HCT116 (cell line): ENCODE results near the gene PCSK2. TPM values are rescaled to one million over a fixed set of nuclear protein-coding genes. Genes with fewer than 3 reads are reported as not detected.

ENCODE experiments used
- ATAC-seq: fragments of 200-7000 bp; cut with Tn5 transposase; 2 replicates; pipeline ENCODE4 v1.9.1; 2020; ENCODE audit warnings: mild to moderate bottlenecking, moderate library complexity
- BruUV-seq: library from RNA; stranded (reverse); fragments of 400-500 nt; replicated peaks from 2 replicates; lab custom pipeline; 2021; lab: Mats Ljungman, UMichigan
- CTCF ChIA-PET: fragments of 300-600 bp; sonication (Branson Sonifier 250); formaldehyde crosslinking; loops from one replicate; lab custom pipeline; 2021; ENCODE audit warnings: antibody characterized with exemption; lab: Charles Lee
- POLR2A ChIA-PET: fragments of 300-600, 350-600 bp; sonication (Branson Sonifier 250); formaldehyde crosslinking; loops from one replicate; lab custom pipeline; 2021; ENCODE audit warnings: antibody characterized with exemption; lab: Charles Lee
- RAD21 ChIA-PET, 2 experiments: fragments of 300-600 bp; sonication (Branson Sonifier 250); formaldehyde crosslinking; loops; one replicate each; lab custom pipeline; 2023; ENCODE audit warnings: low total read pairs in 2 of 2; ENCODE audit not compliant: uncharacterized antibody in 2 of 2, unreplicated experiment in 2 of 2, low non-redundant PET in 1 of 2; lab: Charles Lee
- DNase-seq: peaks from one replicate; pipeline ENCODE4 v3.0.0-alpha.2; 2010; ENCODE audit warnings: low read depth, low spot score
- H2AFZ ChIP-seq: fragments of 200-600 bp; shearing (Covaris generic), sonication (generic); 2 replicates; pipeline ENCODE4 v1.6.1; 2017; ENCODE audit warnings: low read depth, mixed run types, mixed read lengths, antibody characterized with exemption, low read length; ENCODE audit not compliant: poor library complexity, severe bottlenecking
- H3K27ac ChIP-seq: 2 replicates; pipeline ENCODE4 v1.5.1; 2012; ENCODE audit warnings: low read depth, low read length
- H3K27me3 ChIP-seq: fragments of 200-600 bp; sonication (generic); 2 replicates; pipeline ENCODE4 v1.6.1; 2016; ENCODE audit warnings: mixed run types, low read length, mixed read lengths; ENCODE audit not compliant: insufficient read depth
- H3K36me3 ChIP-seq, 2 experiments: fragments of 200-500 bp in 1 of 2; fragments of 200-600 bp in 1 of 2; sonication (Bioruptor generic) in 1 of 2; sonication (generic) in 1 of 2; 2 replicates each; pipeline versions ENCODE4 v1.5.1 to v1.6.1; 2014 to 2016; ENCODE audit warnings: low read length in 2 of 2, inconsistent platforms in 1 of 2, mixed read lengths in 1 of 2, mixed run types in 1 of 2; ENCODE audit not compliant: insufficient read depth in 2 of 2, control insufficient read depth in 1 of 2
- H3K4me1 ChIP-seq, 2 experiments: fragments of 200-600 bp in 1 of 2; sonication (generic) in 1 of 2; 2 replicates each; pipeline versions ENCODE4 v1.5.1 to v1.6.1; 2012 to 2017; ENCODE audit warnings: low read length in 2 of 2, inconsistent platforms in 1 of 2, mild to moderate bottlenecking in 1 of 2, mixed read lengths in 1 of 2, mixed run types in 1 of 2, moderate library complexity in 1 of 2; ENCODE audit not compliant: insufficient read depth in 2 of 2, control insufficient read depth in 1 of 2
- H3K4me2 ChIP-seq: fragments of 200-600 bp; sonication (generic); 2 replicates; pipeline ENCODE4 v1.6.1; 2017; ENCODE audit warnings: mixed run types, low read length, mixed read lengths
- H3K4me3 ChIP-seq, 2 experiments: fragments of 200-600 bp in 1 of 2; sonication (generic) in 1 of 2; replicated peaks in 1 of 2; 2 replicates each; pipeline ENCODE4 v1.5.1; 2011 to 2016; ENCODE audit warnings: low read length in 2 of 2, control low read depth in 1 of 2, low read depth in 1 of 2, mild to moderate bottlenecking in 1 of 2, mixed read lengths in 1 of 2, mixed run types in 1 of 2
- H3K79me2 ChIP-seq: fragments of 200-600 bp; sonication (generic); 2 replicates; pipeline ENCODE4 v1.6.1; 2017; ENCODE audit warnings: mild to moderate bottlenecking, mixed run types, low read length, moderate library complexity, mixed read lengths; ENCODE audit not compliant: insufficient read depth
- H3K9ac ChIP-seq: fragments of 200-600 bp; sonication (generic); 2 replicates; pipeline ENCODE4 v1.6.1; 2016; ENCODE audit warnings: low read length, mixed read lengths
- H3K9me2 ChIP-seq: fragments of 200-600 bp; sonication (generic), shearing (Covaris generic); 2 replicates; pipeline ENCODE4 v1.6.1; 2017; ENCODE audit warnings: mixed run types, mild to moderate bottlenecking, moderate library complexity; ENCODE audit not compliant: insufficient read depth
- H3K9me3 ChIP-seq, 2 experiments: fragments of 200-500 bp in 1 of 2; fragments of 200-600 bp in 1 of 2; sonication (Bioruptor generic) in 1 of 2; sonication (generic) in 1 of 2; 2 replicates each; pipeline ENCODE4 v1.6.1; 2014 to 2017; ENCODE audit warnings: low read length in 2 of 2, mixed read lengths in 2 of 2, inconsistent platforms in 1 of 2, low read depth in 1 of 2, mild to moderate bottlenecking in 1 of 2, mixed run types in 1 of 2, moderate library complexity in 1 of 2; ENCODE audit not compliant: control insufficient read depth in 1 of 2, insufficient read depth in 1 of 2
- H4K20me1 ChIP-seq: fragments of 200-600 bp; sonication (generic), shearing (Covaris generic); 2 replicates; pipeline ENCODE4 v1.6.1; 2017; ENCODE audit warnings: mixed run types, mild to moderate bottlenecking, moderate library complexity; ENCODE audit not compliant: insufficient read depth
- ATF3 ChIP-seq: IDR thresholded peaks from 2 replicates; pipeline ENCODE4 v1.6.1; 2012
- CBX3 ChIP-seq: IDR thresholded peaks from 2 replicates; pipeline ENCODE4 v1.6.1; 2012; ENCODE audit warnings: low read depth
- CEBPB ChIP-seq: IDR thresholded peaks from 2 replicates; pipeline ENCODE4 v1.6.1; 2012; ENCODE audit warnings: low read depth
- ELF1 ChIP-seq: IDR thresholded peaks from 2 replicates; pipeline ENCODE4 v1.6.1; 2012; ENCODE audit warnings: low read depth, borderline replicate concordance
- POLR2A ChIP-seq: IDR thresholded peaks from 2 replicates; pipeline ENCODE4 v1.7.0; 2011; ENCODE audit warnings: borderline replicate concordance; ENCODE audit not compliant: insufficient read depth, insufficient read length; ENCODE audit errors: extremely low read depth
- RAD21 ChIP-seq: IDR thresholded peaks from 2 replicates; pipeline ENCODE4 v1.6.1; 2012; ENCODE audit warnings: low read depth, mild to moderate bottlenecking
- ZNF274 ChIP-seq: fragments of 200-500 bp; sonication (Bioruptor generic); IDR thresholded peaks from 2 replicates; pipeline ENCODE4 v1.6.1; 2014; ENCODE audit warnings: mild to moderate bottlenecking, low read depth, low read length, inconsistent platforms
- intact Hi-C: fragments of 100-400 bp; cut with micrococcal nuclease; formaldehyde crosslinking; loops from 2 replicates; pipeline ENCODE4 v1.10.0; 2022
- total RNA-seq: library from RNA; stranded (reverse); gene quantifications from one replicate; pipeline ENCODE4 v1.2.1, GENCODE V29; 2021; ENCODE audit not compliant: unreplicated experiment
- TF ChIP-seq, protein P1 (sequence below), 3 experiments: fragments of 200-600 bp in 1 of 3; sonication (generic) in 1 of 3; IDR thresholded peaks in 2 of 3; conservative IDR thresholded peaks in 1 of 3; 2 replicates each; pipeline ENCODE4 v1.5.1; 2012 to 2017; ENCODE audit warnings: low read depth in 2 of 3, low read length in 2 of 3, antibody characterized with exemption in 1 of 3, borderline replicate concordance in 1 of 3, control low read depth in 1 of 3, mild to moderate bottlenecking in 1 of 3, mixed read lengths in 1 of 3, mixed run types in 1 of 3, moderate library complexity in 1 of 3; ENCODE audit not compliant: insufficient read depth in 1 of 3
- TF ChIP-seq, protein P2 (sequence below): IDR thresholded peaks from 2 replicates; pipeline ENCODE4 v1.6.1; 2012

The PCSK2 gene
- total RNA-seq, 1 experiment from 2014 or later = not detected

- BruUV-seq = no TSS peak
- H3K4me2 ChIP-seq = no peak overlapping the region
- DNase-seq (no peak), ATAC-seq (no peak)
- no peaks in the 10 kb centered on the region for H3K36me3 ChIP-seq
- no peak overlapping the region for H3K9ac ChIP-seq
- no peaks in the 10 kb centered on the region for H3K79me2 ChIP-seq
- no peaks in the 10 kb centered on the region for H3K9me3 ChIP-seq
- H3K9me2 ChIP-seq = no peaks in the 10 kb centered on the region
- H2AFZ ChIP-seq = no peak overlapping the region
- H3K4me3 ChIP-seq = no peak overlapping the region
- H3K27ac ChIP-seq = no peak overlapping the region
- no peaks in the 10 kb centered on the region for H4K20me1 ChIP-seq
- H3K27me3 ChIP-seq = peaks cover 10% of the 10 kb centered on the region
- H3K4me1 ChIP-seq = no peaks in the 10 kb centered on the region
- ChIA-PET RAD21 (no interaction called here), CTCF (no interaction called here), POLR2A (no interaction called here)
- TF ChIP-seq, protein P1, sequence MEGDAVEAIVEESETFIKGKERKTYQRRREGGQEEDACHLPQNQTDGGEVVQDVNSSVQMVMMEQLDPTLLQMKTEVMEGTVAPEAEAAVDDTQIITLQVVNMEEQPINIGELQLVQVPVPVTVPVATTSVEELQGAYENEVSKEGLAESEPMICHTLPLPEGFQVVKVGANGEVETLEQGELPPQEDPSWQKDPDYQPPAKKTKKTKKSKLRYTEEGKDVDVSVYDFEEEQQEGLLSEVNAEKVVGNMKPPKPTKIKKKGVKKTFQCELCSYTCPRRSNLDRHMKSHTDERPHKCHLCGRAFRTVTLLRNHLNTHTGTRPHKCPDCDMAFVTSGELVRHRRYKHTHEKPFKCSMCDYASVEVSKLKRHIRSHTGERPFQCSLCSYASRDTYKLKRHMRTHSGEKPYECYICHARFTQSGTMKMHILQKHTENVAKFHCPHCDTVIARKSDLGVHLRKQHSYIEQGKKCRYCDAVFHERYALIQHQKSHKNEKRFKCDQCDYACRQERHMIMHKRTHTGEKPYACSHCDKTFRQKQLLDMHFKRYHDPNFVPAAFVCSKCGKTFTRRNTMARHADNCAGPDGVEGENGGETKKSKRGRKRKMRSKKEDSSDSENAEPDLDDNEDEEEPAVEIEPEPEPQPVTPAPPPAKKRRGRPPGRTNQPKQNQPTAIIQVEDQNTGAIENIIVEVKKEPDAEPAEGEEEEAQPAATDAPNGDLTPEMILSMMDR (IDR thresholded peaks at IDR 0.05 in 2 of 3, conservative IDR thresholded peaks at IDR 0.05 in 1 of 3; ENCODE audit: borderline replicate concordance in 1 of 3, insufficient read depth in 1 of 3, low read depth in 2 of 3, low read length in 2 of 3) = no peak
- no peak for TF ChIP-seq ATF3
- intact Hi-C loops = no loop called here
Measured at GRCh38 chr20:17364681-17365080, 137.8 kb downstream of the PCSK2 start.

DNA sequence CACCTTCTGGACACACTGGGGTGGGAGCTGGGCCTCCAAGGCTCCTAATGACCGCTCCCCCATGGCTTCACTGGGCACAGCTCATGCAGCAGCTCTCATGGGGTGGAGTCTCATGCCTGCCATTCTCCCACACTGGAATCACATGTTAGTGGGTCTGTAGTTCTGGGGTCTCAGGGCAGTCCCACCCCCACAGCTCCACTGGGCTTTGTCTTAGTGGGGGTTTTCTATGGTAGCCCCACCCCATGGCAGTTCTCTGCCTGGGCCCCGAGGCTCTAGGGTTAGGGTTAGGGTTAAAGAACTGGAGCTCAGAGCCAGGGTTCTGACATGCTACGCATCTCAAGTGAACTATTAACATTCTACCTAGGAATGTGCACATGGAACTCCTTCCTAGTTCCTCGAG is 139.0 kb downstream of the PCSK2 start:
- BruUV-seq = no TSS peak
- H3K79me2 ChIP-seq = no peaks in the 10 kb centered on the region
- no peaks in the 10 kb centered on the region for H3K36me3 ChIP-seq
- ChIA-PET RAD21 (no interaction called here), POLR2A (no interaction called here), CTCF (no interaction called here)
- no peaks in the 10 kb centered on the region for H3K9me2 ChIP-seq
- H3K27ac ChIP-seq = no peak overlapping the region
- no peak overlapping the region for H3K4me2 ChIP-seq
- peaks cover 19% of the 10 kb centered on the region for H3K27me3 ChIP-seq
- ATAC-seq (no peak), DNase-seq (no peak)
- intact Hi-C loops = no loop called here
- no peak overlapping the region for H3K9ac ChIP-seq
- H3K4me3 ChIP-seq = no peak overlapping the region
- no peaks in the 10 kb centered on the region for H3K4me1 ChIP-seq
- H4K20me1 ChIP-seq = no peaks in the 10 kb centered on the region
- H3K9me3 ChIP-seq = no peaks in the 10 kb centered on the region
- TF ChIP-seq ZNF274 (no peak), POLR2A (no peak), CBX3 (no peak), CEBPB (no peak), ELF1 (no peak), RAD21 (no peak), ATF3 (no peak)
- TF ChIP-seq, protein P1 (IDR thresholded peaks at IDR 0.05 in 2 of 3, conservative IDR thresholded peaks at IDR 0.05 in 1 of 3; ENCODE audit: borderline replicate concordance in 1 of 3, insufficient read depth in 1 of 3, low read depth in 2 of 3, low read length in 2 of 3) = no peak
- TF ChIP-seq, protein P2, sequence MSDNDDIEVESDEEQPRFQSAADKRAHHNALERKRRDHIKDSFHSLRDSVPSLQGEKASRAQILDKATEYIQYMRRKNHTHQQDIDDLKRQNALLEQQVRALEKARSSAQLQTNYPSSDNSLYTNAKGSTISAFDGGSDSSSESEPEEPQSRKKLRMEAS = no peak
- TF ChIP-seq, all 23 proteins: peak for 0
- no peak overlapping the region for H2AFZ ChIP-seq
